Measurements from ENCODE around the gene SLC4A4. TPM values are rescaled to one million over a fixed set of nuclear protein-coding genes. Genes with fewer than 3 reads are reported as not detected.

Gene SLC4A4
- total RNA-seq, 2 donors from 2014 or later = 48.3 to 89.2 TPM

- intact Hi-C loops (cut with DNase I) = no loop called here
- WGBS = 0% methylated on average over 1 of the region's 1 CpG
- DNase-seq (ENCODE audit: low spot score) = no peak
- no peak overlapping the region for H3K27ac ChIP-seq
- no peaks in the 10 kb centered on the region for H3K36me3 ChIP-seq
- no peaks in the 10 kb centered on the region for H3K27me3 ChIP-seq (replicated peaks; ENCODE audit: insufficient read depth)
- H3K9me3 ChIP-seq = no peaks in the 10 kb centered on the region
- TF ChIP-seq POLR2AphosphoS5 (IDR thresholded peaks at IDR 0.05) (no peak), POLR2A (IDR thresholded peaks at IDR 0.05) (no peak), CTCF (IDR thresholded peaks at IDR 0.05) (no peak)
- no peak overlapping the region for H3K4me3 ChIP-seq
- H3K4me1 ChIP-seq (replicated peaks) = no peaks in the 10 kb centered on the region
Observed at GRCh38 chr4:71568131-71568530, 229.3 kb downstream of the SLC4A4 start.

GRCh38 chr4:71570492-71570891 lies 231.7 kb downstream of the SLC4A4 start:
- Histone ChIP-seq H3K4me1 (replicated peaks) (no peaks in the 10 kb centered on the region), H3K4me3 (no peak overlapping the region), H3K27me3 (replicated peaks; ENCODE audit: insufficient read depth) (no peaks in the 10 kb centered on the region), H3K27ac (no peak overlapping the region), H3K9me3 (no peaks in the 10 kb centered on the region), H3K36me3 (no peaks in the 10 kb centered on the region)
- intact Hi-C loops (cut with DNase I) = no loop called here
- TF ChIP-seq POLR2A (IDR thresholded peaks at IDR 0.05) = no peak
- no peak for TF ChIP-seq CTCF (IDR thresholded peaks at IDR 0.05)
- TF ChIP-seq POLR2AphosphoS5 (IDR thresholded peaks at IDR 0.05) = no peak
- no peak for DNase-seq (ENCODE audit: low spot score)
- 58% methylated on average over 3 of the region's 3 CpGs for WGBS

- DNase-seq (ENCODE audit: low spot score) = no peak
- H3K27me3 ChIP-seq (replicated peaks; ENCODE audit: insufficient read depth) = no peaks in the 10 kb centered on the region
- H3K36me3 ChIP-seq = no peaks in the 10 kb centered on the region
- H3K27ac ChIP-seq = no peak overlapping the region
- no peaks in the 10 kb centered on the region for H3K9me3 ChIP-seq
- 91% methylated on average over 3 of the region's 3 CpGs for WGBS
- TF ChIP-seq POLR2AphosphoS5 (IDR thresholded peaks at IDR 0.05) (no peak), CTCF (IDR thresholded peaks at IDR 0.05) (no peak), POLR2A (IDR thresholded peaks at IDR 0.05) (no peak)
- no peaks in the 10 kb centered on the region for H3K4me1 ChIP-seq (replicated peaks)
- no peak overlapping the region for H3K4me3 ChIP-seq
- intact Hi-C loops (cut with DNase I) = no loop called here
Observed at GRCh38 chr4:71571346-71571745, 232.5 kb downstream of the SLC4A4 start.

- 71% methylated on average over 3 of the region's 3 CpGs for WGBS
- H3K27ac ChIP-seq = no peak overlapping the region
- H3K4me1 ChIP-seq (replicated peaks) = no peaks in the 10 kb centered on the region
- no peaks in the 10 kb centered on the region for H3K36me3 ChIP-seq
- no peak overlapping the region for H3K4me3 ChIP-seq
- no peaks in the 10 kb centered on the region for H3K9me3 ChIP-seq
- intact Hi-C loops (cut with DNase I) = no loop called here
- H3K27me3 ChIP-seq (replicated peaks; ENCODE audit: insufficient read depth) = no peaks in the 10 kb centered on the region
- no peak for TF ChIP-seq POLR2A (IDR thresholded peaks at IDR 0.05)
- TF ChIP-seq POLR2AphosphoS5 (IDR thresholded peaks at IDR 0.05) = no peak
- no peak for TF ChIP-seq CTCF (IDR thresholded peaks at IDR 0.05)
- DNase-seq (ENCODE audit: low spot score) = no peak
Observed at GRCh38 chr4:71583971-71584370, 245.2 kb downstream of the SLC4A4 start.

- no peak for TF ChIP-seq CTCF (IDR thresholded peaks at IDR 0.05)
- H3K27me3 ChIP-seq (replicated peaks; ENCODE audit: insufficient read depth) = no peaks in the 10 kb centered on the region
- no peaks in the 10 kb centered on the region for H3K36me3 ChIP-seq
- no peaks in the 10 kb centered on the region for H3K9me3 ChIP-seq
- no peak for DNase-seq (ENCODE audit: low spot score)
- no peaks in the 10 kb centered on the region for H3K4me1 ChIP-seq (replicated peaks)
- 50% methylated on average over 1 of the region's 1 CpG for WGBS
- intact Hi-C loops (cut with DNase I) = no loop called here
- no peak overlapping the region for H3K4me3 ChIP-seq
- H3K27ac ChIP-seq = no peak overlapping the region
Observed at GRCh38 chr4:71584585-71584984, 245.8 kb downstream of the SLC4A4 start.
